WI38 (cell line): ENCODE results near the gene TM2D3.

ENCODE experiments used
- H3K4me3 ChIP-seq: 2 replicates; pipeline ENCODE4 v1.5.1; 2011; ENCODE audit warnings: low read depth, mild to moderate bottlenecking, control low read depth, low read length
- CTCF ChIP-seq: IDR thresholded peaks from 2 replicates; pipeline ENCODE4 v1.5.1; 2012; ENCODE audit warnings: low read depth, mild to moderate bottlenecking, control low read depth, low read length

TM2D3 gene, protein sequence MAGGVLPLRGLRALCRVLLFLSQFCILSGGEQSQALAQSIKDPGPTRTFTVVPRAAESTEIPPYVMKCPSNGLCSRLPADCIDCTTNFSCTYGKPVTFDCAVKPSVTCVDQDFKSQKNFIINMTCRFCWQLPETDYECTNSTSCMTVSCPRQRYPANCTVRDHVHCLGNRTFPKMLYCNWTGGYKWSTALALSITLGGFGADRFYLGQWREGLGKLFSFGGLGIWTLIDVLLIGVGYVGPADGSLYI

DNA sequence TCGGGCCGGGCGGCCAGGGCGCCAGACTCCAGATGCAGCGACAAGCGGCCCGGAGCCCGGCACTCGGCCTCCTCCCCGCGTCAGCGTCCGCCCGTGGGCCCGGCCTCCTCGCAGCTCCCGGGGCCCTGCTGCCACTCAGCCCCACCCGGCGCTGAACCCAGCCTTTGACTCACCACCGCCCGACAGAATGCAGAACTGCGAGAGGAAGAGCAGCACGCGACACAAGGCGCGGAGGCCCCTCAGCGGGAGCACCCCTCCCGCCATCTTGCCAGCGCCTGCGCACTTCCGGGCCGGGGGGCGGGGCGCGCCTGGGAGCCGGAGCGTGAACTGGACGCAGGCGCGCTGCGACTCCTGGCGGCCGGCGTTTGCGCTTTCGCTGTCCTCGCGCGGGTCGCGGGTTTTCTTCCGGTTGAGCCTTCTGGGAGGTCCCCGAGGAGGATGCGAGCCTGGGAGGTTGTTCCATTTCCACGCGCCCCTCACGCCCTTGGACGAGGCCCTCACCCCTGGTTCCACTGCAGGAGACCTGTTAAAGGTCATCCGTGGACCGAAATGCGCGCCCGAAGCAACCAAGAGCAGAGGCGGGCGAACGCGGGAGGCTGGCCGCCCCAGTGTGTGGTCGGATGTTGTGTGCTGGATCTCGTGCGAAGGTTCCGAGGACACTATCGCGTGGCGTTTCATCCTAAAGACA lies at the start of gene TM2D3:
Gene TM2D3, minus strand, starts transcription at position 284 of the 688 bp plus-strand sequence. Its CDS starts 20 bp downstream, at position 264.
- peak within 1 kb of the TSS; percentile 90 for H3K4me3 ChIP-seq
- peak; percentile 70 for TF ChIP-seq CTCF

GRCh38 chr15:101698314-101698713 lies 46.1 kb upstream of the TM2D3 start:
- no peak overlapping the region for H3K4me3 ChIP-seq
- no peak for TF ChIP-seq CTCF

DNA sequence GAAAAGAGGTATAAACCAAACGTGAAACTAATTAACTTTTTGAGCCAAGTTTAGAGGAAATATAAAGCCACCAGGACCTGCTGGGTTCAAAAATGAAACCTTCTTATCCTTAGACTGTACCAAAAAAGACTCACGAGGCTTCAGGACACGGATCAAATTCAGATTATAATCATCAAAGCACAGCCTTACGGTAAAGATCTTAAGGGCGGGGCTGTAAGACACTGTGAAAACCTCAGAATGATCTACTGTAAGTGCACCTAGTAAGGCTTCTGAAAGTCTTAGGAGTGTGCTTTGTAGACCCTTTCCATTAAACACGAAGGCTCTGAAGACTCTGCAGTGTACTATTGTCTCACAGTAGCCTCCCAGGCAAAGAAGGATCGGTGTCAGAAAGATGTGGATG lies 45.3 kb upstream of the TM2D3 start:
- H3K4me3 ChIP-seq = no peak overlapping the region
- no peak for TF ChIP-seq CTCF

DNA sequence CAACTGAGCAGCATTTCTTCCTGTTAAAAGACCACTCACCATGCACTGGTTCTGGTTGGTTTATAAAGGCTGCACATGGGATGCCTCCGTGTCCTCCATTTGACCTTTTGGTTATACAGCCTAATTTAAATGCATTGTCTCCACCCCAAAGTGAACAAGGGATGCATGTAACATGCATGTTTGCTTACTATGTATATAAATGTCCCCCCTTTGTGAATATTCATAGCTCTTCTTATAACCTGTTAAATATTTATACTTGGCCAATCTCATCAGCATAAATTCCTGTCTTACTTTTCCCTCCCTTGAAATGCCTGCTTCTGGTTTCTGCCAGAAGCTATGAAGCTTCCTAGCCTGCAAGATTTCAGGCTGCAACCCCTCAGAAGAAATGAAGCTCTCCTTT lies 44.6 kb upstream of the TM2D3 start:
- no peak overlapping the region for H3K4me3 ChIP-seq
- no peak for TF ChIP-seq CTCF

DNA sequence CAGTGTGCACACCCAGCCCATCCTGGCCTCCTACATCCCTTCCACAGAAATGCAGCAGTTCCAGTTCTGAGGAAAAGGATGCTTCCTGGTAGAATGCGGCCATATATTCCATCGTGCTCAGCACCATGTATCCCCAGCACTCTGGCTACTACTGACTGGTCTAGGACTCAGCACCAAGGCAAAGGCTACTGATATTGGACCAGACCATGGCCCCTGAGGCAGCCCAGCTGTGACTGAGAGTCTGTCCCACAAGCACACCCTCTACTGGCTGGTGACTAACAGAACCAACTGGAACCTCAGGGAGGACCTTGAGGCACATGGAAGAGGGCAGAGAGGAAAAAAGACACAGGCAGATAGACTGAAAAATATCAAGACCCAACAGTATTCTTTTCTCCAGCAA lies 42.1 kb upstream of the TM2D3 start:
- TF ChIP-seq CTCF = no peak
- no peak overlapping the region for H3K4me3 ChIP-seq

GRCh38 chr15:101692801-101693598 lies 40.8 kb upstream of the TM2D3 start:
- no peak overlapping the region for H3K4me3 ChIP-seq
- TF ChIP-seq CTCF = no peak

GRCh38 chr15:101689901-101690300 lies 37.7 kb upstream of the TM2D3 start:
- no peak overlapping the region for H3K4me3 ChIP-seq
- TF ChIP-seq CTCF = no peak
